Activated gamma-delta T cell treated with anti-CD3 and anti-CD28 coated beads, Interleukin-2, amount 50 U/mL, for 16 hours (primary cell): ENCODE measurements around the gene KIF4A.

Source experiments
- DNase-seq: peaks from one replicate; pipeline ENCODE4 v3.0.0-alpha.2; 2020; ENCODE audit warnings: low read depth

The KIF4A gene

GRCh38 chrX:70444326-70444945 is 154.5 kb downstream of the KIF4A start, which contains the start of gene DLG3:
DLG3 (plus strand) TSS chrX:70444835; CDS start chrX:70445202, 367 bp downstream.
- DNase-seq, result no peak

- no peak for DNase-seq
Observed at GRCh38 chrX:70444946-70445656, 155.2 kb downstream of the KIF4A start.

- no peak for DNase-seq
Observed at GRCh38 chrX:70445951-70446350, 156.0 kb downstream of the KIF4A start.

GRCh38 chrX:70446380-70447350 is 156.8 kb downstream of the KIF4A start:
- no peak for DNase-seq

- no peak for DNase-seq
Observed at GRCh38 chrX:70449457-70449966, 159.6 kb downstream of the KIF4A start.

GRCh38 chrX:70452143-70452733 is 162.3 kb downstream of the KIF4A start:
- peak; percentile 42 for DNase-seq

GRCh38 chrX:70453024-70453618 is 163.2 kb downstream of the KIF4A start:
- no peak for DNase-seq

- DNase-seq, result peak; percentile 30
Observed at GRCh38 chrX:70454441-70455365, 164.8 kb downstream of the KIF4A start.

- DNase-seq, result no peak
Observed at GRCh38 chrX:70455366-70456202, 165.7 kb downstream of the KIF4A start.

- no peak for DNase-seq
Observed at GRCh38 chrX:70456256-70456655, 166.4 kb downstream of the KIF4A start.

GRCh38 chrX:70461026-70461425 is 171.1 kb downstream of the KIF4A start:
- DNase-seq, result no peak

GRCh38 chrX:70464051-70464450 is 174.1 kb downstream of the KIF4A start:
- DNase-seq, result no peak

- no peak for DNase-seq
Observed at GRCh38 chrX:70466968-70467367, 177.1 kb downstream of the KIF4A start.

GRCh38 chrX:70468709-70469108 is 178.8 kb downstream of the KIF4A start:
- no peak for DNase-seq
